GM23338 (cell line): ENCODE measurements around the gene EVC. TPM values are rescaled to one million over a fixed set of nuclear protein-coding genes. Genes with fewer than 3 reads are reported as not detected.
"Not testable (repeated sequence)": the region's sequence is repeated elsewhere in the genome, so short reads cannot be mapped to it uniquely, and the experiment has no call there.

Source experiments
- ATAC-seq: fragments of 200-7000 bp; cut with Tn5 transposase; 3 replicates; pipeline ENCODE4 v1.9.1; 2020
- DNase-seq: peaks from one replicate; pipeline ENCODE4 v3.0.0-alpha.2; 2015; ENCODE audit warnings: low spot score
- H2AFZ ChIP-seq: fragments of 200-600 bp; sonication (generic); 2 replicates; pipeline ENCODE4 v1.8.0; 2016; ENCODE audit warnings: antibody characterized with exemption, mild to moderate bottlenecking, moderate library complexity
- H3F3A ChIP-seq: fragments of 200-600 bp; sonication (generic); replicated peaks from 2 replicates; pipeline ENCODE4 v1.8.0; 2017; ENCODE audit warnings: antibody characterized with exemption, mixed run types, low read depth
- H3K27ac ChIP-seq: fragments of 200-600 bp; sonication (generic); 2 replicates; pipeline ENCODE4 v1.6.1; 2016; ENCODE audit warnings: low read depth
- H3K27me3 ChIP-seq: fragments of 200-600 bp; sonication (generic); 2 replicates; pipeline ENCODE4 v1.8.0; 2016; ENCODE audit warnings: mild to moderate bottlenecking, mixed run types, moderate library complexity; ENCODE audit not compliant: insufficient read depth
- H3K36me3 ChIP-seq: fragments of 200-600 bp; sonication (generic); 2 replicates; pipeline ENCODE4 v1.8.0; 2016; ENCODE audit warnings: mild to moderate bottlenecking; ENCODE audit not compliant: insufficient read depth
- H3K4me1 ChIP-seq: fragments of 200-600 bp; sonication (generic); 2 replicates; pipeline ENCODE4 v1.8.0; 2016; ENCODE audit warnings: mild to moderate bottlenecking, moderate library complexity; ENCODE audit not compliant: insufficient read depth
- H3K4me2 ChIP-seq: fragments of 200-600 bp; sonication (generic); 2 replicates; pipeline ENCODE4 v1.7.1; 2017; ENCODE audit warnings: mixed run types
- H3K4me3 ChIP-seq: fragments of 200-600 bp; sonication (generic); 2 replicates; pipeline ENCODE4 v1.6.1; 2016; ENCODE audit warnings: mixed run types
- H3K79me2 ChIP-seq: fragments of 200-600 bp; sonication (generic); replicated peaks from 2 replicates; pipeline ENCODE4 v1.8.0; 2017; ENCODE audit warnings: mild to moderate bottlenecking; ENCODE audit not compliant: insufficient read depth
- H3K9me2 ChIP-seq: fragments of 200-600 bp; sonication (generic); 2 replicates; pipeline ENCODE4 v1.8.0; 2017; ENCODE audit not compliant: insufficient read depth
- H4K20me1 ChIP-seq: fragments of 200-600 bp; sonication (generic); replicated peaks from 2 replicates; pipeline ENCODE4 v1.8.0; 2017; ENCODE audit warnings: mild to moderate bottlenecking; ENCODE audit not compliant: insufficient read depth
- H3K27ac Mint-ChIP-seq: 2 replicates; pipeline ENCODE4 v1.8.0; 2020; ENCODE audit warnings: inconsistent platforms, mild to moderate bottlenecking, moderate library complexity, mixed read lengths
- H3K27me3 Mint-ChIP-seq: 3 replicates; pipeline ENCODE4 v1.8.0; 2022; ENCODE audit warnings: low read depth, mild to moderate bottlenecking, moderate library complexity, mixed read lengths, inconsistent platforms; ENCODE audit not compliant: insufficient read depth, poor library complexity
- H3K36me3 Mint-ChIP-seq: 3 replicates; pipeline ENCODE4 v1.8.0; 2021; ENCODE audit warnings: low read depth, mild to moderate bottlenecking, inconsistent platforms, moderate library complexity, mixed read lengths
- H3K4me1 Mint-ChIP-seq: 3 replicates; pipeline ENCODE4 v1.8.0; 2020; ENCODE audit warnings: mild to moderate bottlenecking, inconsistent platforms, mixed read lengths
- H3K4me3 Mint-ChIP-seq: 3 replicates; pipeline ENCODE4 v1.8.0; 2021; ENCODE audit warnings: moderate library complexity, mild to moderate bottlenecking, inconsistent platforms, mixed read lengths
- H3K9me3 Mint-ChIP-seq: 3 replicates; pipeline ENCODE4 v1.8.0; 2020; ENCODE audit warnings: moderate library complexity, mild to moderate bottlenecking, inconsistent platforms, mixed read lengths
- CREB1 ChIP-seq: fragments of 250-450 bp; sonication (Bioruptor Pico); IDR thresholded peaks from 2 replicates; pipeline ENCODE4 v1.5.0; 2020; ENCODE audit warnings: low read depth, mild to moderate bottlenecking, moderate library complexity
- ETS1 ChIP-seq: IDR thresholded peaks from 2 replicates; pipeline ENCODE4 v1.6.1; 2016; ENCODE audit warnings: antibody characterized with exemption
- EZH2 ChIP-seq: fragments of 200-600 bp; sonication (generic); IDR thresholded peaks from one replicate; pipeline ENCODE4 v1.8.0; 2017; ENCODE audit warnings: antibody characterized with exemption, mild to moderate bottlenecking, low read depth; ENCODE audit not compliant: unreplicated experiment
- JUNB ChIP-seq: IDR thresholded peaks from one replicate; pipeline ENCODE4 v1.6.1; 2016; ENCODE audit warnings: antibody characterized with exemption; ENCODE audit not compliant: unreplicated experiment
- NANOG ChIP-seq: IDR thresholded peaks from 2 replicates; pipeline ENCODE4 v1.6.1; 2016; ENCODE audit warnings: antibody characterized with exemption, borderline replicate concordance
- POLR2AphosphoS5 ChIP-seq: IDR thresholded peaks from 2 replicates; pipeline ENCODE4 v1.6.1; 2016; ENCODE audit warnings: antibody characterized with exemption, low read depth
- STAT1 ChIP-seq: IDR thresholded peaks from one replicate; pipeline ENCODE4 v1.6.1; 2016; ENCODE audit warnings: antibody characterized with exemption; ENCODE audit not compliant: unreplicated experiment
- ZNF114 ChIP-seq: fragments of 250-450 bp; sonication (Bioruptor Pico); IDR thresholded peaks from 2 replicates; pipeline ENCODE4 v1.5.0; 2020; ENCODE audit warnings: mild to moderate bottlenecking, moderate library complexity
- polyA plus RNA-seq: library from polyadenylated mRNA; unstranded; fragments of >200 nt; fragmentation: Nextera tagmentation; extraction: Ambion mirVana; gene quantifications from 2 replicates; pipeline ENCODE4 v1.2.1, GENCODE V29; 2016
- total RNA-seq: library from RNA; depleted of rRNA; stranded (reverse); fragments of >200 nt; shearing (Covaris generic); gene quantifications from 2 replicates; pipeline ENCODE4 v1.2.3, GENCODE V29; 2014
- TF ChIP-seq, protein P1 (sequence below): IDR thresholded peaks from one replicate; pipeline ENCODE4 v1.6.1; 2018; ENCODE audit warnings: antibody characterized with exemption; ENCODE audit not compliant: unreplicated experiment

EVC gene
- total and polyA plus RNA-seq, 2 experiments from 2014 or later: 1.7 to 12.8 TPM

GRCh38 chr4:5836943-5837342 lies 125.9 kb downstream of the EVC start:
- no peak for ATAC-seq
- Mint-ChIP-seq H3K9me3 (no peaks in the 10 kb centered on the region), H3K4me1 (no peaks in the 10 kb centered on the region; the same call in 2 of the 3 replicates)

GRCh38 chr4:5837483-5837882 lies 126.5 kb downstream of the EVC start:
- peaks cover 69% of the 10 kb centered on the region for H3K36me3 Mint-ChIP-seq
- not testable (repeated sequence) for H3K4me1 Mint-ChIP-seq, H3K9me3 Mint-ChIP-seq, H3K27ac Mint-ChIP-seq, H3K4me3 Mint-ChIP-seq, H3K9me2 ChIP-seq, H3K4me1 ChIP-seq, ATAC-seq, H3K27ac ChIP-seq, H3F3A ChIP-seq, H4K20me1 ChIP-seq, H2AFZ ChIP-seq, H3K27me3 Mint-ChIP-seq, DNase-seq, H3K27me3 ChIP-seq, H3K79me2 ChIP-seq, H3K4me3 ChIP-seq, H3K4me2 ChIP-seq
- H3K36me3 ChIP-seq: peaks cover 14% of the 10 kb centered on the region; the same call in 1 of the 2 replicates

More at GRCh38 chr4:5836943-5837342, 125.9 kb downstream of the EVC start:
- H3K4me2 ChIP-seq: no peak overlapping the region
- DNase-seq: no peak
- no peak overlapping the region for H3K4me3 Mint-ChIP-seq
- TF ChIP-seq JUNB (no peak), CREB1 (CRISPR knock-in tag) (no peak), NANOG (no peak)
- TF ChIP-seq, protein P1, sequence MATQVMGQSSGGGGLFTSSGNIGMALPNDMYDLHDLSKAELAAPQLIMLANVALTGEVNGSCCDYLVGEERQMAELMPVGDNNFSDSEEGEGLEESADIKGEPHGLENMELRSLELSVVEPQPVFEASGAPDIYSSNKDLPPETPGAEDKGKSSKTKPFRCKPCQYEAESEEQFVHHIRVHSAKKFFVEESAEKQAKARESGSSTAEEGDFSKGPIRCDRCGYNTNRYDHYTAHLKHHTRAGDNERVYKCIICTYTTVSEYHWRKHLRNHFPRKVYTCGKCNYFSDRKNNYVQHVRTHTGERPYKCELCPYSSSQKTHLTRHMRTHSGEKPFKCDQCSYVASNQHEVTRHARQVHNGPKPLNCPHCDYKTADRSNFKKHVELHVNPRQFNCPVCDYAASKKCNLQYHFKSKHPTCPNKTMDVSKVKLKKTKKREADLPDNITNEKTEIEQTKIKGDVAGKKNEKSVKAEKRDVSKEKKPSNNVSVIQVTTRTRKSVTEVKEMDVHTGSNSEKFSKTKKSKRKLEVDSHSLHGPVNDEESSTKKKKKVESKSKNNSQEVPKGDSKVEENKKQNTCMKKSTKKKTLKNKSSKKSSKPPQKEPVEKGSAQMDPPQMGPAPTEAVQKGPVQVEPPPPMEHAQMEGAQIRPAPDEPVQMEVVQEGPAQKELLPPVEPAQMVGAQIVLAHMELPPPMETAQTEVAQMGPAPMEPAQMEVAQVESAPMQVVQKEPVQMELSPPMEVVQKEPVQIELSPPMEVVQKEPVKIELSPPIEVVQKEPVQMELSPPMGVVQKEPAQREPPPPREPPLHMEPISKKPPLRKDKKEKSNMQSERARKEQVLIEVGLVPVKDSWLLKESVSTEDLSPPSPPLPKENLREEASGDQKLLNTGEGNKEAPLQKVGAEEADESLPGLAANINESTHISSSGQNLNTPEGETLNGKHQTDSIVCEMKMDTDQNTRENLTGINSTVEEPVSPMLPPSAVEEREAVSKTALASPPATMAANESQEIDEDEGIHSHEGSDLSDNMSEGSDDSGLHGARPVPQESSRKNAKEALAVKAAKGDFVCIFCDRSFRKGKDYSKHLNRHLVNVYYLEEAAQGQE: no peak
- H3K27me3 Mint-ChIP-seq: peaks cover 3% of the 10 kb centered on the region
- no peak overlapping the region for H2AFZ ChIP-seq
- no peaks in the 10 kb centered on the region for H3K79me2 ChIP-seq
- H3K36me3 Mint-ChIP-seq: peaks cover 64% of the 10 kb centered on the region
- H3K4me1 ChIP-seq: no peaks in the 10 kb centered on the region
- H3K27me3 ChIP-seq: no peaks in the 10 kb centered on the region
- peaks cover 12% of the 10 kb centered on the region; the same call in 1 of the 2 replicates for H3K36me3 ChIP-seq
- H4K20me1 ChIP-seq: peaks cover 8% of the 10 kb centered on the region; the same call in 1 of the 2 replicates
- no peak overlapping the region for H3K27ac ChIP-seq
- H3F3A ChIP-seq: no peaks in the 10 kb centered on the region
- H3K4me3 ChIP-seq: no peak overlapping the region
- no peak overlapping the region for H3K27ac Mint-ChIP-seq
- no peaks in the 10 kb centered on the region for H3K9me2 ChIP-seq

GRCh38 chr4:5839332-5839731 lies 128.3 kb downstream of the EVC start:
- no peak for ATAC-seq
- H3K4me3 ChIP-seq: no peak overlapping the region
- peaks cover 65% of the 10 kb centered on the region for H3K36me3 Mint-ChIP-seq

More at GRCh38 chr4:5839332-5839731, 128.3 kb downstream of the EVC start:
- TF ChIP-seq STAT1 (no peak), EZH2 (no peak), NANOG (no peak), POLR2AphosphoS5 (no peak), ETS1 (no peak), ZNF114 (no peak), JUNB (no peak)
- TF ChIP-seq, protein P1: no peak
- Histone ChIP-seq H3F3A (no peaks in the 10 kb centered on the region), H4K20me1 (peaks cover 6% of the 10 kb centered on the region; the same call in 1 of the 2 replicates), H3K27ac (no peak overlapping the region), H3K36me3 (peaks cover 19% of the 10 kb centered on the region; the same call in 1 of the 2 replicates), H3K9me2 (no peaks in the 10 kb centered on the region), H2AFZ (no peak overlapping the region), H3K27me3 (no peaks in the 10 kb centered on the region), H3K4me1 (no peaks in the 10 kb centered on the region), H3K4me2 (no peak overlapping the region), H3K79me2 (no peaks in the 10 kb centered on the region)
- H3K4me3 Mint-ChIP-seq: no peak overlapping the region
- no peak overlapping the region for H3K27ac Mint-ChIP-seq
- peaks cover 6% of the 10 kb centered on the region for H3K27me3 Mint-ChIP-seq
- H3K9me3 Mint-ChIP-seq: no peaks in the 10 kb centered on the region
- no peak for DNase-seq
- peaks cover 1% of the 10 kb centered on the region; the same call in 1 of the 3 replicates for H3K4me1 Mint-ChIP-seq
